DND-41 (cell line): ENCODE measurements around the gene CFAP97.

Experiments used
- EZH2 ChIP-seq: IDR thresholded peaks from 3 replicates; pipeline ENCODE4 v1.6.1; 2012; ENCODE audit warnings: borderline replicate concordance, low read depth, mild to moderate bottlenecking, moderate library complexity, low read length, inconsistent platforms; ENCODE audit not compliant: severe bottlenecking
- TF ChIP-seq, protein P1 (sequence below): IDR thresholded peaks from 2 replicates; pipeline ENCODE4 v1.5.1; 2012; ENCODE audit warnings: borderline replicate concordance, low read length, moderate library complexity, mild to moderate bottlenecking; ENCODE audit not compliant: poor library complexity, severe bottlenecking; ENCODE audit errors: extremely low read depth

DNA sequence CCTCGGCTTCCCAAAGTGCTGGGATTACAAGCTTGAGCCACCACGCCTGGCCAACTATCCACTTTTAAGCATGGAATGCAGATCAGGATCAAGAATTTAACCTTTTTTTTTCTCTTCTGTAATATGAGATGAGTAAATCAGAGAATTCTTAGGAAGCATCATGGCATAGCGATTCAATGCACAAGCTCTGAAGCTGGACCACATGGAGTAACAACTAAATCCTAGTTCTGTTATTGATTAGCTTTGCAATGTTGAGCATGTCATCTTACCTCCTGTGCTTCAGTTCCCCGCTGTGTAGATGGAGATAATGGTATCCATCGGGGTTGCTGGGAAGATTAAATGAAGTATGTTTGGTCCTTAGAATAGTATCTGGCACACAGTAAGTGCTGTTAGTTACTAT is 3.7 kb upstream of the CFAP97 start:
- TF ChIP-seq, protein P1, sequence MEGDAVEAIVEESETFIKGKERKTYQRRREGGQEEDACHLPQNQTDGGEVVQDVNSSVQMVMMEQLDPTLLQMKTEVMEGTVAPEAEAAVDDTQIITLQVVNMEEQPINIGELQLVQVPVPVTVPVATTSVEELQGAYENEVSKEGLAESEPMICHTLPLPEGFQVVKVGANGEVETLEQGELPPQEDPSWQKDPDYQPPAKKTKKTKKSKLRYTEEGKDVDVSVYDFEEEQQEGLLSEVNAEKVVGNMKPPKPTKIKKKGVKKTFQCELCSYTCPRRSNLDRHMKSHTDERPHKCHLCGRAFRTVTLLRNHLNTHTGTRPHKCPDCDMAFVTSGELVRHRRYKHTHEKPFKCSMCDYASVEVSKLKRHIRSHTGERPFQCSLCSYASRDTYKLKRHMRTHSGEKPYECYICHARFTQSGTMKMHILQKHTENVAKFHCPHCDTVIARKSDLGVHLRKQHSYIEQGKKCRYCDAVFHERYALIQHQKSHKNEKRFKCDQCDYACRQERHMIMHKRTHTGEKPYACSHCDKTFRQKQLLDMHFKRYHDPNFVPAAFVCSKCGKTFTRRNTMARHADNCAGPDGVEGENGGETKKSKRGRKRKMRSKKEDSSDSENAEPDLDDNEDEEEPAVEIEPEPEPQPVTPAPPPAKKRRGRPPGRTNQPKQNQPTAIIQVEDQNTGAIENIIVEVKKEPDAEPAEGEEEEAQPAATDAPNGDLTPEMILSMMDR, result no peak
- no peak for TF ChIP-seq EZH2
